HG02852 (cell line): ENCODE data around the gene IER2.
"Not testable (repeated sequence)": the region's sequence is repeated elsewhere in the genome, so short reads cannot be mapped to it uniquely, and the experiment has no call there.

Experiments
- ATAC-seq: cut with Tn5 transposase; IDR thresholded peaks from one replicate; pipeline ENCODE4 v1.9.1; 2021; ENCODE audit warnings: mild to moderate bottlenecking, moderate library complexity; ENCODE audit not compliant: unreplicated experiment

Gene IER2

DNA sequence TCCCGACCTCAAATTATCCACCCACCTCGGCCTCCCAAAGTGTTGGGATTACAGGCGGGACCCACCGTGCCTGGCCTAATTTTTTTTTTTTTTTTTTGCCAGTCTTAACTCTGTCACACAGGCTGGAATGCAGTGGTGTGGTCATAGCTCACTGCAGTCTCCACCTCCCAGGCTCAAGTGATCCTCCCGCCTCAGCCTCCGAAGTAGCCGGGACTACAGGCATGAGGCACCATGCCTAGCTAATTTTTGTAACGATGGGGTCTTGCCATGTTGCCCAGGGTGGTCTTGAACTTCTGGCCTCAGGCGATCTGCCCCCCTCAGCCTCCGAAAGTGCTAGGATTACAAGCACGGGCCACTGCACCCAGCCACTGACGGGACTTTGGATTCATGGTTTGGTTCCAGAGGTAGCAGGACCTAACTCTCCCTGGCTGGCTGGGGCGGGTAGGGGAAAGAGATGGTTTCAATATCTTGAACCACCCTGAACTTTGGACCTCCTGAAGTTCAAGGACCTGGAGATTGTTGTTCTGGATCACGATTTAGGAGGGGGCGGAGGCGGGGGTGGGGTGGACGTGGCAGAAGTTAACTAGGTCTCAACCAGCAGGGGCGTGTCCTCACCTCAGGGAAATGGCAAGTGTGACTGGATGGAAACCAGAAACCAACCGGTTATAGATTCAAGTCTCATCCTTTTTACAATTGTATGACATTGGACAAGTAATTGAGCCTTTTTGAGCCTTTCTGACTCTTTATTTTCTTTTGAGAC, 40.8 kb downstream of the IER2 start:
- ATAC-seq, result no peak

DNA sequence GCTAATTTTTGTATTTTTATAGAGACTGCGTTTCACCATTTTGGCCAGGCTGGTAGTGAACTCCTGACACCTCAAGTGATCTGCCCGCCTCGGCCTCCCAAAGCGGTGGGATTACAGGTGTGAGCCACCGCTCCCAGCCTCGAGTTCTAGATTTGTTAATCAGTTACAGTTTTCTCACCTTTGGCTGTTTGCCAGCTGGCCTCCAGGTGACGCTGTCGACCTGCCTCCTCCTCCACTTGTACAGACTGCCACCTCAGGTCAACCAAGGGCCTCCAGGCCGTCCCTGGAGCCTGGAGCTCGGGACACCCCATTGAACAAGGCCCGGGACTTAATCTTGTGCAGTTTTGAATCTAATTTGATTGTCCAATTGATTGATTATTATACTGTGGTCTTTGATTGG, 45.5 kb downstream of the IER2 start:
- no peak for ATAC-seq

GRCh38 chr19:13198634-13199033, 48.4 kb downstream of the IER2 start:
- ATAC-seq, result no peak

DNA sequence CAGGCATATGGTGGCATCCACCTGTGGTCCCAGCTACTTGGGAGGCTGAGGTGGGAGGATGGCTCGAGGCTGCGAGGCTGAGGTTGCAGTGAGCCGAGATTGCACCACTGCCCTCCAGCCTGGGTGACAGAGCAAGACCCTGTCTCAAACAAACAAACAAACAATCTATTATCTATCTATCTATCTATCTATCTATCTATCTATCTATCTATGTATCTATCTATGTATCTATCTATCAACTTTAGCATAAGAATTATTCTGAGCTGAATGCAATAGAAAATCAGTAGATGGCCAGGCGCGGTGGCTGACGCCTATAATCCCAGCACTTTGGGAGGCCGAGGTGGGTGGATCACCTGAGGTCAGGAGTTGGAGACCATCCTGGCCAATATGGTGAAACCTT, 51.9 kb downstream of the IER2 start:
- ATAC-seq, result not testable (repeated sequence)
